Urinary bladder (tissue), 4 donors: ENCODE measurements around the gene PSME3. TPM values are rescaled to one million over a fixed set of nuclear protein-coding genes. Genes with fewer than 3 reads are reported as not detected.

ENCODE experiments used
- DNase-seq: peaks from one replicate; pipeline ENCODE4 v3.0.0-alpha.2; 2015; ENCODE audit errors: extremely low spot score
- H3K27ac ChIP-seq: one replicate; pipeline ENCODE4 v1.5.1; 2013; ENCODE audit warnings: low read depth, mild to moderate bottlenecking, moderate library complexity
- H3K36me3 ChIP-seq: one replicate; pipeline ENCODE4 v1.6.1; 2013; ENCODE audit warnings: mild to moderate bottlenecking, moderate library complexity; ENCODE audit not compliant: insufficient read depth
- H3K4me1 ChIP-seq: one replicate; pipeline ENCODE4 v1.6.1; 2013; ENCODE audit warnings: mild to moderate bottlenecking, moderate library complexity; ENCODE audit not compliant: insufficient read depth
- H3K4me3 ChIP-seq: one replicate; pipeline ENCODE4 v1.5.1; 2013; ENCODE audit warnings: low read depth, low read length
- WGBS: extraction: QIAGEN DNeasy Blood & Tissue Kit; methylation state at CpG from one replicate; pipeline ENCODE4 v1.1.7; 2013; 5-methylcytosine and 5-hydroxymethylcytosine counted together
- polyA plus RNA-seq: library from polyadenylated mRNA; stranded (reverse); fragments of 200-250 nt; gene quantifications from one replicate; pipeline ENCODE4 v1.2.3, GENCODE V29; 2013
- total RNA-seq: library from RNA; depleted of rRNA; stranded (reverse); fragments of >200 nt; gene quantifications from one replicate; pipeline ENCODE4 v1.2.3, GENCODE V29; 2014
- donor health status: healthy with polysubstance abuse.
- donor health status: healthy.

The PSME3 gene
- total and polyA plus RNA-seq, 2 donors = 31.1 to 79.7 TPM

GRCh38 chr17:42832213-42832933, 824 bp upstream of the PSME3 start:
- 53% methylated on average over 9 of the region's 9 CpGs for WGBS
- Histone ChIP-seq H3K27ac (peak overlapping the region; percentile 43), H3K4me3 (peak overlapping the region; percentile 68), H3K36me3 (no peaks in the 10 kb centered on the region), H3K4me1 (no peaks in the 10 kb centered on the region)
- DNase-seq = no peak

GRCh38 chr17:42833767-42834422, 698 bp downstream of the PSME3 start:
- WGBS = 7% methylated on average over 18 of the region's 18 CpGs
- Histone ChIP-seq H3K27ac (no peak overlapping the region), H3K36me3 (no peaks in the 10 kb centered on the region), H3K4me3 (peak overlapping the region; percentile 68), H3K4me1 (no peaks in the 10 kb centered on the region)
- no peak for DNase-seq

GRCh38 chr17:42835732-42836131, 2.5 kb downstream of the PSME3 start:
- DNase-seq = no peak
- Histone ChIP-seq H3K36me3 (no peaks in the 10 kb centered on the region), H3K4me3 (no peak overlapping the region), H3K27ac (no peak overlapping the region), H3K4me1 (no peaks in the 10 kb centered on the region)
- 97% methylated on average over 6 of the region's 6 CpGs for WGBS

GRCh38 chr17:42841975-42842685, 8.9 kb downstream of the PSME3 start:
- WGBS = 70% methylated on average over 11 of the region's 11 CpGs
- no peak for DNase-seq
- Histone ChIP-seq H3K27ac (no peak overlapping the region), H3K4me3 (no peak overlapping the region), H3K4me1 (no peaks in the 10 kb centered on the region), H3K36me3 (peaks cover 2% of the 10 kb centered on the region)

- Histone ChIP-seq H3K4me3 (no peak overlapping the region), H3K36me3 (peaks cover 2% of the 10 kb centered on the region), H3K4me1 (no peaks in the 10 kb centered on the region), H3K27ac (no peak overlapping the region)
- DNase-seq = peak; percentile 47
- WGBS = 35% methylated on average over 6 of the region's 6 CpGs
Observed at GRCh38 chr17:42843358-42843934, 10.2 kb downstream of the PSME3 start.

GRCh38 chr17:42844271-42844670, 11.1 kb downstream of the PSME3 start, which contains the start of gene AOC2:
AOC2 (plus strand) TSS chr17:42844580; CDS start chr17:42844627, 47 bp downstream.
- peaks cover 2% of the 10 kb centered on the region for H3K36me3 ChIP-seq
- H3K4me3 ChIP-seq = no peak within 1 kb of the TSS
- no peak for DNase-seq
- no peak within 1 kb of the TSS for H3K27ac ChIP-seq
- H3K4me1 ChIP-seq = no peaks in the 10 kb centered on the region
- WGBS = 74% methylated on average over 4 of the region's 4 CpGs

GRCh38 chr17:42844761-42845555, 11.8 kb downstream of the PSME3 start:
- Histone ChIP-seq H3K4me3 (no peak overlapping the region), H3K27ac (no peak overlapping the region), H3K36me3 (peaks cover 2% of the 10 kb centered on the region), H3K4me1 (no peaks in the 10 kb centered on the region)
- 88% methylated on average over 24 of the region's 24 CpGs for WGBS
- DNase-seq = no peak

- H3K36me3 ChIP-seq = peaks cover 2% of the 10 kb centered on the region
- no peak for DNase-seq
- 91% methylated on average over 12 of the region's 12 CpGs for WGBS
- no peak overlapping the region for H3K27ac ChIP-seq
- H3K4me1 ChIP-seq = no peaks in the 10 kb centered on the region
- H3K4me3 ChIP-seq = no peak overlapping the region
Observed at GRCh38 chr17:42845556-42845917, 12.3 kb downstream of the PSME3 start.

- WGBS = 69% methylated on average over 7 of the region's 7 CpGs
- no peak overlapping the region for H3K27ac ChIP-seq
- no peaks in the 10 kb centered on the region for H3K4me1 ChIP-seq
- no peak for DNase-seq
- peaks cover 2% of the 10 kb centered on the region for H3K36me3 ChIP-seq
- H3K4me3 ChIP-seq = no peak overlapping the region
Observed at GRCh38 chr17:42845918-42846593, 12.9 kb downstream of the PSME3 start.

- no peak for DNase-seq
- H3K36me3 ChIP-seq = no peaks in the 10 kb centered on the region
- 61% methylated on average over 9 of the region's 9 CpGs for WGBS
- H3K27ac ChIP-seq = no peak overlapping the region
- H3K4me3 ChIP-seq = no peak overlapping the region
- H3K4me1 ChIP-seq = no peaks in the 10 kb centered on the region
Observed at GRCh38 chr17:42846594-42847280, 13.5 kb downstream of the PSME3 start.

- Histone ChIP-seq H3K4me3 (no peak overlapping the region), H3K4me1 (no peaks in the 10 kb centered on the region), H3K27ac (no peak overlapping the region), H3K36me3 (no peaks in the 10 kb centered on the region)
- WGBS = 89% methylated on average over 3 of the region's 3 CpGs
- DNase-seq = no peak
Observed at GRCh38 chr17:42848093-42848492, 14.9 kb downstream of the PSME3 start.

- no peaks in the 10 kb centered on the region for H3K4me1 ChIP-seq
- H3K36me3 ChIP-seq = no peaks in the 10 kb centered on the region
- no peak for DNase-seq
- H3K4me3 ChIP-seq = no peak overlapping the region
- WGBS = 91% methylated on average over 9 of the region's 9 CpGs
- H3K27ac ChIP-seq = no peak overlapping the region
Observed at GRCh38 chr17:42849031-42849430, 15.8 kb downstream of the PSME3 start.
